ENCODE results near the gene MARCO.
"Not testable (repeated sequence)": the region's sequence is repeated elsewhere in the genome, so short reads cannot be mapped to it uniquely, and the experiment has no call there.

Gene MARCO

GRCh38 chr2:118993392-118993752 is 51.4 kb downstream of the MARCO start:
- no peak overlapping the region for H3K4me3 ChIP-seq (ENCODE audit: severe bottlenecking)
- H3K27me3 ChIP-seq (ENCODE audit: insufficient read depth, poor library complexity, severe bottlenecking), result no peaks in the 10 kb centered on the region
- H3K36me3 ChIP-seq (ENCODE audit: low read depth), result no peaks in the 10 kb centered on the region
- H3K4me1 ChIP-seq (ENCODE audit: insufficient read depth, poor library complexity, severe bottlenecking), result peaks cover 14% of the 10 kb centered on the region
- no peaks in the 10 kb centered on the region for H3K9me3 ChIP-seq (ENCODE audit: severe bottlenecking)
- no peak for DNase-seq (ENCODE audit: low spot score)
- ATAC-seq (ENCODE audit: low read depth), result no peak
- no peak overlapping the region for H3K27ac ChIP-seq (ENCODE audit: poor library complexity, severe bottlenecking)
- TF ChIP-seq, protein P1, sequence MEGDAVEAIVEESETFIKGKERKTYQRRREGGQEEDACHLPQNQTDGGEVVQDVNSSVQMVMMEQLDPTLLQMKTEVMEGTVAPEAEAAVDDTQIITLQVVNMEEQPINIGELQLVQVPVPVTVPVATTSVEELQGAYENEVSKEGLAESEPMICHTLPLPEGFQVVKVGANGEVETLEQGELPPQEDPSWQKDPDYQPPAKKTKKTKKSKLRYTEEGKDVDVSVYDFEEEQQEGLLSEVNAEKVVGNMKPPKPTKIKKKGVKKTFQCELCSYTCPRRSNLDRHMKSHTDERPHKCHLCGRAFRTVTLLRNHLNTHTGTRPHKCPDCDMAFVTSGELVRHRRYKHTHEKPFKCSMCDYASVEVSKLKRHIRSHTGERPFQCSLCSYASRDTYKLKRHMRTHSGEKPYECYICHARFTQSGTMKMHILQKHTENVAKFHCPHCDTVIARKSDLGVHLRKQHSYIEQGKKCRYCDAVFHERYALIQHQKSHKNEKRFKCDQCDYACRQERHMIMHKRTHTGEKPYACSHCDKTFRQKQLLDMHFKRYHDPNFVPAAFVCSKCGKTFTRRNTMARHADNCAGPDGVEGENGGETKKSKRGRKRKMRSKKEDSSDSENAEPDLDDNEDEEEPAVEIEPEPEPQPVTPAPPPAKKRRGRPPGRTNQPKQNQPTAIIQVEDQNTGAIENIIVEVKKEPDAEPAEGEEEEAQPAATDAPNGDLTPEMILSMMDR (IDR thresholded peaks at IDR 0.05; ENCODE audit: poor library complexity, severe bottlenecking), result no peak

- no peak overlapping the region for H3K27ac ChIP-seq (ENCODE audit: poor library complexity, severe bottlenecking)
- no peaks in the 10 kb centered on the region for H3K9me3 ChIP-seq (ENCODE audit: severe bottlenecking)
- peaks cover 14% of the 10 kb centered on the region for H3K4me1 ChIP-seq (ENCODE audit: insufficient read depth, poor library complexity, severe bottlenecking)
- H3K27me3 ChIP-seq (ENCODE audit: insufficient read depth, poor library complexity, severe bottlenecking), result no peaks in the 10 kb centered on the region
- TF ChIP-seq, protein P1 (IDR thresholded peaks at IDR 0.05; ENCODE audit: poor library complexity, severe bottlenecking), result no peak
- ATAC-seq (ENCODE audit: low read depth) (no peak), DNase-seq (ENCODE audit: low spot score) (peak; percentile 19)
- no peaks in the 10 kb centered on the region for H3K36me3 ChIP-seq (ENCODE audit: low read depth)
- H3K4me3 ChIP-seq (ENCODE audit: severe bottlenecking), result no peak overlapping the region
Observed at GRCh38 chr2:118994172-118994700, 52.2 kb downstream of the MARCO start.

- H3K27ac ChIP-seq (ENCODE audit: poor library complexity, severe bottlenecking), result no peak overlapping the region
- ATAC-seq (ENCODE audit: low read depth), result no peak
- no peak overlapping the region for H3K4me3 ChIP-seq (ENCODE audit: severe bottlenecking)
- TF ChIP-seq, protein P1 (IDR thresholded peaks at IDR 0.05; ENCODE audit: poor library complexity, severe bottlenecking), result no peak
- H3K36me3 ChIP-seq (ENCODE audit: low read depth), result no peaks in the 10 kb centered on the region
- H3K27me3 ChIP-seq (ENCODE audit: insufficient read depth, poor library complexity, severe bottlenecking), result no peaks in the 10 kb centered on the region
- H3K9me3 ChIP-seq (ENCODE audit: severe bottlenecking), result no peaks in the 10 kb centered on the region
- DNase-seq (ENCODE audit: low spot score), result no peak
- H3K4me1 ChIP-seq (ENCODE audit: insufficient read depth, poor library complexity, severe bottlenecking), result peaks cover 10% of the 10 kb centered on the region
Observed at GRCh38 chr2:118994778-118995177, 52.8 kb downstream of the MARCO start.

DNA sequence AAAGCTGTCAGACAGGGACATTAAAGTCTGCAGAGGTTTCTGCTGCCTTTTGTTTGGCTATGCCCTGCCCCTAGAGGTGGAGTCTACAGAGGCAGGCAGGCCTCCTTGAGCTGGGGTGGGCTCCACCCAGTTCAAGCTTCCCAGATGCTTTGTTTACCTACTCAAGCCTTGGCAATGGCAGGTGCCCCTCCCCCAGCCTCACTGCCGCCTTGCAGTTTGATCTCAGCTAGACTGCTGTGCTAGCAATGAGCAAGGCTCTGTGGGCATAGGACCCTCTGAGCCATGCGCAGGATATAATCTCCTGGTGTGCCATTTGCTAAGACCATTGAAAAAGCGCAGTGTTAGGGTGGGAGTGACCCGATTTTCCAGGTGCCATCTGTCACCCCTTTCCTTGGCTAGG is 61.9 kb downstream of the MARCO start:
- not testable (repeated sequence) for H3K27me3 ChIP-seq (ENCODE audit: insufficient read depth, poor library complexity, severe bottlenecking); H3K4me1 ChIP-seq (ENCODE audit: insufficient read depth, poor library complexity, severe bottlenecking); DNase-seq (ENCODE audit: low spot score); H3K4me3 ChIP-seq (ENCODE audit: severe bottlenecking); H3K27ac ChIP-seq (ENCODE audit: poor library complexity, severe bottlenecking); H3K36me3 ChIP-seq (ENCODE audit: low read depth); H3K9me3 ChIP-seq (ENCODE audit: severe bottlenecking); ATAC-seq (ENCODE audit: low read depth)

DNA sequence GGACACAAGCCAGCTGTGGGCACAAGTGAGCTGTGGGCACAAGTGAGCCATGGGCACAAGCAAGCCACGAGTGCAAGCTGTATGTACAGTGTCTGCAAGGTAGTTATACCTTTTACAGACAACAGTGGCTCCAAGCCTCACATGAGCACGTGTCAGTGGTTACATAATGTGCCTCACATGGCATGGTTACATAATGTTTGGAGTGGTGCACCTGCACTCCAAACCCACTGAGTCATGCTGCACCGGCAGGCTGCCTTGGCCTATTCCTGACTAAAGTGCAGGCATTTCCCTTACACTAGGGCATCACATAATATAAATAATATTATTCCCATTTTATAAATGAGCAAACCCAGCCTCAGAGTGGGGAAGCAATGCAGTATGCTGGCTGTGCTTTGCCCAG is 62.6 kb downstream of the MARCO start:
- TF ChIP-seq, protein P1 (IDR thresholded peaks at IDR 0.05; ENCODE audit: poor library complexity, severe bottlenecking), result no peak
- Histone ChIP-seq H3K36me3 (ENCODE audit: low read depth) (no peaks in the 10 kb centered on the region), H3K9me3 (ENCODE audit: severe bottlenecking) (no peaks in the 10 kb centered on the region), H3K27ac (ENCODE audit: poor library complexity, severe bottlenecking) (no peak overlapping the region), H3K27me3 (ENCODE audit: insufficient read depth, poor library complexity, severe bottlenecking) (peaks cover 9% of the 10 kb centered on the region), H3K4me3 (ENCODE audit: severe bottlenecking) (no peak overlapping the region), H3K4me1 (ENCODE audit: insufficient read depth, poor library complexity, severe bottlenecking) (no peaks in the 10 kb centered on the region)
- ATAC-seq (ENCODE audit: low read depth), result peak; percentile 59
- DNase-seq (ENCODE audit: low spot score), result no peak
